Measurements from ENCODE around the gene RAPGEF1.

DNA sequence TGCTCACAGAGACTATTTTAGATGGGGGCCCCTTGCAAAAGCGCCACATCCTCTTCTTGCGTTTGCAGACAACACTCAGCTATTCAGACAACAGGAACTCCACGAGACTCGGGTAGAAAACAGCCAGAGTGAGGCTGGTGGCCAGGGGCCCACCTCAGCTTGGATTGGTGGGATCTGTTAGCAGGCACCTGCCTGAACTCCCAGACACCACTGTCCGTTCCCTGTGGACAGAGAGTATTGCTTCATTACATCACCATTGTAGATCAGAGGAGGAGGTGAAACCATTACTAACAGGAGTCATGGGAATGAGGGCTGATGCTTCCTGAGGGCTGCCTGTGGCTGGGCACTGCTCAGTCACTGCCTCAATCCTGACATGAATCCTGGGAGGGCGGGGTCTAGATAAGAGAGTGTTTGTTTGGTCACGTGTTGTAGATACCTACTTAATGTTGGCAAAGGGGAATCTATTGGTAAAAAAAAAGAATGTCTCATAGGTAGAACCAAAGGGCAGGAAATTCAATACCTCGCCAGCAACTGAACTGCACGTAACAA is 4.4 kb upstream of the RAPGEF1 start:
- TF ChIP-seq, protein P1, sequence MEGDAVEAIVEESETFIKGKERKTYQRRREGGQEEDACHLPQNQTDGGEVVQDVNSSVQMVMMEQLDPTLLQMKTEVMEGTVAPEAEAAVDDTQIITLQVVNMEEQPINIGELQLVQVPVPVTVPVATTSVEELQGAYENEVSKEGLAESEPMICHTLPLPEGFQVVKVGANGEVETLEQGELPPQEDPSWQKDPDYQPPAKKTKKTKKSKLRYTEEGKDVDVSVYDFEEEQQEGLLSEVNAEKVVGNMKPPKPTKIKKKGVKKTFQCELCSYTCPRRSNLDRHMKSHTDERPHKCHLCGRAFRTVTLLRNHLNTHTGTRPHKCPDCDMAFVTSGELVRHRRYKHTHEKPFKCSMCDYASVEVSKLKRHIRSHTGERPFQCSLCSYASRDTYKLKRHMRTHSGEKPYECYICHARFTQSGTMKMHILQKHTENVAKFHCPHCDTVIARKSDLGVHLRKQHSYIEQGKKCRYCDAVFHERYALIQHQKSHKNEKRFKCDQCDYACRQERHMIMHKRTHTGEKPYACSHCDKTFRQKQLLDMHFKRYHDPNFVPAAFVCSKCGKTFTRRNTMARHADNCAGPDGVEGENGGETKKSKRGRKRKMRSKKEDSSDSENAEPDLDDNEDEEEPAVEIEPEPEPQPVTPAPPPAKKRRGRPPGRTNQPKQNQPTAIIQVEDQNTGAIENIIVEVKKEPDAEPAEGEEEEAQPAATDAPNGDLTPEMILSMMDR (IDR thresholded peaks at IDR 0.05 in 8 of 11, conservative IDR thresholded peaks at IDR 0.05 in 3 of 11) = no peak
- TF ChIP-seq POLR2A (IDR thresholded peaks at IDR 0.05) (no peak), POLR2AphosphoS5 (IDR thresholded peaks at IDR 0.05) (no peak)

Data from spleen (tissue), 7 donors.